Uterus (tissue), 4 donors: Measurements from ENCODE around the gene KCNJ16. TPM values are rescaled to one million over a fixed set of nuclear protein-coding genes. Genes with fewer than 3 reads are reported as not detected.

Source experiments
- DNase-seq, 2 donors: peaks; one replicate each; pipeline ENCODE4 v3.0.0-alpha.2; 2019 to 2020
- H3K27ac ChIP-seq, 2 donors: fragments of 200-600 bp; sonication (generic); 1 replicate in 1 of 2; 2 replicates in 1 of 2; pipeline ENCODE4 v1.5.1; 2016 to 2018
- H3K27me3 ChIP-seq, 2 donors: fragments of 200-600 bp; sonication (generic); one replicate each; pipeline ENCODE4 v1.5.1; 2018 to 2019; ENCODE audit warnings: control low read depth in 1 of 2
- H3K36me3 ChIP-seq, 2 donors: fragments of 200-600 bp; sonication (generic); one replicate each; pipeline ENCODE4 v1.5.1; 2019; ENCODE audit warnings: control low read depth in 1 of 2
- H3K4me1 ChIP-seq, 2 donors: fragments of 200-600 bp; sonication (generic); one replicate each; pipeline ENCODE4 v1.5.1; 2018 to 2019; ENCODE audit warnings: control low read depth in 1 of 2
- H3K4me3 ChIP-seq, 2 donors: fragments of 200-600 bp; sonication (generic); 1 replicate in 1 of 2; 2 replicates in 1 of 2; pipeline ENCODE4 v1.5.1; 2018 to 2019; ENCODE audit warnings: mild to moderate bottlenecking in 1 of 2
- H3K9me3 ChIP-seq, 2 donors: fragments of 200-600 bp; sonication (generic); one replicate each; pipeline ENCODE4 v1.5.1; 2019; ENCODE audit warnings: control low read depth in 1 of 2
- POLR2A ChIP-seq, 2 donors: fragments of 450-650 bp; IDR thresholded peaks; one replicate each; pipeline ENCODE4 v1.6.1; 2016; ENCODE audit warnings: antibody characterized with exemption in 2 of 2, mild to moderate bottlenecking in 1 of 2, moderate library complexity in 1 of 2
- intact Hi-C: fragments of 100-400 bp; cut with DNase I; formaldehyde crosslinking; loops from one replicate; pipeline ENCODE4 v1.15.1; 2023; ENCODE audit warnings: low total_unique reads
- total RNA-seq, 4 donors: library from RNA; depleted of rRNA in 3 of 4; stranded (reverse); fragments of >200 nt in 3 of 4; gene quantifications; one replicate each; pipeline versions ENCODE4 v1.1.0 to v1.2.4, GENCODE V29; 2014 to 2023
- TF ChIP-seq, protein P1 (sequence below), 4 experiments: fragments of 200-600 bp in 2 of 4; fragments of 450-650 bp in 2 of 4; sonication (generic) in 2 of 4; IDR thresholded peaks; one replicate each; pipeline ENCODE4 v1.5.1; 2016 to 2019; ENCODE audit warnings: antibody characterized with exemption in 4 of 4, mild to moderate bottlenecking in 2 of 4, moderate library complexity in 1 of 4
- donor health status: DM: yes; HTN: yes; CAD: no.

KCNJ16 gene
- total RNA-seq, 4 donors from 2014 or later, result 2.4 TPM; not detected in 2

DNA sequence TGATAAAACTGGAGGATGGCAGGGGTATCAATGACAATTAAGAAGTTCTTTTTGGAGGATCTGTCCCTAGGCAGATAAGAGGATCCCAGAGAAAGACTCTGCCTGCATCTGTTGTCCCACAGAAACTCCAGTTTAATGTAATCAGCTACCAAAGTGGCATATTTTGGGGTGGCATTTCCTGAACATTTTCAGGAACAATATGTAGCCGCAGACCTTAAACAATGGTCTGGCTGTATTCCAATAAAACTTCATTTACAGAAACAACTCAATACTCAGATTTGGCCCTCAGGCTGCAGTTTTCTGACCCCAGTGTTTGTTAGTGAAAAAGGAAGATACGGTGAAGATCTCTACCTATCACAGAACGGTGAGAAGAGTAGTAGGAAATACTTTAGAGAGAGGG, 46.1 kb downstream of the KCNJ16 start:
- Histone ChIP-seq H3K27me3 (no peaks in the 10 kb centered on the region), H3K27ac (no peak overlapping the region), H3K4me3 (no peak overlapping the region), H3K36me3 (no peaks in the 10 kb centered on the region), H3K4me1 (no peaks in the 10 kb centered on the region), H3K9me3 (no peaks in the 10 kb centered on the region)
- intact Hi-C loops, result no loop called here
- no peak for TF ChIP-seq POLR2A (IDR thresholded peaks at IDR 0.05)
- TF ChIP-seq, protein P1, sequence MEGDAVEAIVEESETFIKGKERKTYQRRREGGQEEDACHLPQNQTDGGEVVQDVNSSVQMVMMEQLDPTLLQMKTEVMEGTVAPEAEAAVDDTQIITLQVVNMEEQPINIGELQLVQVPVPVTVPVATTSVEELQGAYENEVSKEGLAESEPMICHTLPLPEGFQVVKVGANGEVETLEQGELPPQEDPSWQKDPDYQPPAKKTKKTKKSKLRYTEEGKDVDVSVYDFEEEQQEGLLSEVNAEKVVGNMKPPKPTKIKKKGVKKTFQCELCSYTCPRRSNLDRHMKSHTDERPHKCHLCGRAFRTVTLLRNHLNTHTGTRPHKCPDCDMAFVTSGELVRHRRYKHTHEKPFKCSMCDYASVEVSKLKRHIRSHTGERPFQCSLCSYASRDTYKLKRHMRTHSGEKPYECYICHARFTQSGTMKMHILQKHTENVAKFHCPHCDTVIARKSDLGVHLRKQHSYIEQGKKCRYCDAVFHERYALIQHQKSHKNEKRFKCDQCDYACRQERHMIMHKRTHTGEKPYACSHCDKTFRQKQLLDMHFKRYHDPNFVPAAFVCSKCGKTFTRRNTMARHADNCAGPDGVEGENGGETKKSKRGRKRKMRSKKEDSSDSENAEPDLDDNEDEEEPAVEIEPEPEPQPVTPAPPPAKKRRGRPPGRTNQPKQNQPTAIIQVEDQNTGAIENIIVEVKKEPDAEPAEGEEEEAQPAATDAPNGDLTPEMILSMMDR (IDR thresholded peaks at IDR 0.05), result no peak
- DNase-seq, result no peak

DNA sequence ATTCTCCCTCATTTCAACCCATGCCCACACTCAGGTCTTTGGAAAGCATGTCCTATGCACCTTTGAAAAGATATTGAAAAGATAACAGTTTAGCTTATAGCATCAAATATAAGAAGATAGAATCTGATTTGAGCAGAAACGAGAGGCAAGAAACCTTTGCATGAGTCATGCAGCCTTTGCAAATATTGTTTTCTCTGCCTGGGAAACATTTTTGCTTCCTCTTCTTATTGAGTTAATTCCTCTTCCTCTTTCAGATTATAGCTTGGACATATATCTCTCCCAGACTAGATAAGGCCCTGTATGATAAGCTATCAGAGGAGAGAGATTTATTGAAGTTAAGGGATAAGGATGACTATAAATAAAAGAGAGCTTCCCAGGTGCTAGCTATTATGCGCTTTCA, 48.2 kb downstream of the KCNJ16 start:
- no peaks in the 10 kb centered on the region for H3K4me1 ChIP-seq

DNA sequence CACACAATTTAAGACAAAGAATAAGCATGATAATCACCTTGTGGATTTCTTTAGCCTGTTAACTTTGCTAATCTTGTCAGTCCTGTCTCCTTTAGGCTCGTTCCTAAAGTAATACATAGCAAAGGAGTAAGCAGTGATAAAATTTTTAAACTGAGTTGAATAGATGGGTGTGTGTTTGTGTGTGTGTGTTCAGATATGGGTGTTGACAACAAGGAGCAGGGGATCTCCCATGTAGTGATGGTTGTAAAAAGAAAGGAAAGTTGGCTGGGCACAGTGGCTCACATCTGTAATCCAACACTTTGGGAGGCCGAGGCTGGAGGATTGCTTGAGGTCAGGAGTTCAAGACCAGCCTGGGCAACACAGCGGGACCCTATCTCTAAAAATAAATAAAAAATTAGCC, 49.7 kb downstream of the KCNJ16 start:
- Histone ChIP-seq H3K4me1 (no peaks in the 10 kb centered on the region), H3K4me3 (no peak overlapping the region), H3K36me3 (no peaks in the 10 kb centered on the region), H3K9me3 (no peaks in the 10 kb centered on the region), H3K27me3 (no peaks in the 10 kb centered on the region), H3K27ac (no peak overlapping the region)
- no peak for DNase-seq
- intact Hi-C loops, result no loop called here
- TF ChIP-seq, protein P1 (IDR thresholded peaks at IDR 0.05), result no peak
- TF ChIP-seq POLR2A (IDR thresholded peaks at IDR 0.05), result no peak

More for the DNA sequence above, 48.2 kb downstream of the KCNJ16 start:
- Histone ChIP-seq H3K27me3 (no peaks in the 10 kb centered on the region), H3K36me3 (no peaks in the 10 kb centered on the region), H3K4me3 (no peak overlapping the region), H3K27ac (no peak overlapping the region), H3K9me3 (no peaks in the 10 kb centered on the region)
- TF ChIP-seq POLR2A (IDR thresholded peaks at IDR 0.05), result no peak
- TF ChIP-seq, protein P1 (IDR thresholded peaks at IDR 0.05), result no peak
- intact Hi-C loops, result no loop called here
- DNase-seq, result no peak

- Histone ChIP-seq H3K27ac (no peak overlapping the region), H3K9me3 (no peaks in the 10 kb centered on the region), H3K4me3 (no peak overlapping the region), H3K4me1 (no peaks in the 10 kb centered on the region), H3K27me3 (no peaks in the 10 kb centered on the region), H3K36me3 (no peaks in the 10 kb centered on the region)
- TF ChIP-seq POLR2A (IDR thresholded peaks at IDR 0.05), result no peak
- TF ChIP-seq, protein P1 (IDR thresholded peaks at IDR 0.05), result no peak
- intact Hi-C loops, result no loop called here
- DNase-seq, result no peak
Measured at GRCh38 chr17:70127221-70127873, 52.3 kb downstream of the KCNJ16 start.

- Histone ChIP-seq H3K27ac (no peak overlapping the region), H3K9me3 (no peaks in the 10 kb centered on the region), H3K4me1 (no peaks in the 10 kb centered on the region), H3K36me3 (no peaks in the 10 kb centered on the region), H3K27me3 (no peaks in the 10 kb centered on the region), H3K4me3 (no peak overlapping the region)
- DNase-seq, result no peak
- no peak for TF ChIP-seq POLR2A (IDR thresholded peaks at IDR 0.05)
- TF ChIP-seq, protein P1 (IDR thresholded peaks at IDR 0.05), result no peak
- intact Hi-C loops, result no loop called here
Measured at GRCh38 chr17:70128727-70129238, 53.8 kb downstream of the KCNJ16 start.
